IMR-90 (cell line): ENCODE measurements around the gene CXCL16.

ENCODE experiments used
- MAZ ChIP-seq: IDR thresholded peaks from 2 replicates; pipeline ENCODE4 v1.6.1; 2012; ENCODE audit warnings: low read depth, mild to moderate bottlenecking, low read length, improper control_type of control experiment, moderate library complexity, borderline replicate concordance
- TF ChIP-seq, protein P1 (sequence below): conservative IDR thresholded peaks from 2 replicates; pipeline ENCODE4 v1.5.1; 2012; ENCODE audit warnings: mild to moderate bottlenecking, low read depth, low read length, improper control_type of control experiment
- TF ChIP-seq, protein P2 (sequence below): fragments of 150-350 bp; IDR thresholded peaks from 2 replicates; pipeline ENCODE4 v1.6.1; 2016; ENCODE audit warnings: low read depth, mild to moderate bottlenecking, low read length, moderate library complexity, borderline replicate concordance

DNA sequence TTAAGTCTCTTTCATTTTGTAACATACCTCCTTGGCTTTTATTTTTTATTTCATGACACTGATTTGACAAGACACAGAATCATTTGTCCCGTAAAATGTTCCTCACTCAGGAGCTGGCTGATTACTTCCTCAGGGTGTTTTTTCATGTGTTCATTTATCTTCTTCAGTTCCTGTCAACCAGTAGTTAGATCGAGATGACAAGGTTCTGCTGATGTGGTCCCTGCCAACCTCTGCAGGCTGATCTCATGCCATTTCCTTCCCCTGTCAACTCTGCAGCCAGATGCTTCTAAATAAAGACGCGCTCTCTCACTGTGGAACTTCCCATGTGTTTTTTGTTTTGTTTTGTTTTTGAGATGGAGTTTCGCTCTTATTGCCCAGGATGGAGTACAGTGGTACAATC, 8.1 kb upstream of the CXCL16 start:
- TF ChIP-seq, protein P1, sequence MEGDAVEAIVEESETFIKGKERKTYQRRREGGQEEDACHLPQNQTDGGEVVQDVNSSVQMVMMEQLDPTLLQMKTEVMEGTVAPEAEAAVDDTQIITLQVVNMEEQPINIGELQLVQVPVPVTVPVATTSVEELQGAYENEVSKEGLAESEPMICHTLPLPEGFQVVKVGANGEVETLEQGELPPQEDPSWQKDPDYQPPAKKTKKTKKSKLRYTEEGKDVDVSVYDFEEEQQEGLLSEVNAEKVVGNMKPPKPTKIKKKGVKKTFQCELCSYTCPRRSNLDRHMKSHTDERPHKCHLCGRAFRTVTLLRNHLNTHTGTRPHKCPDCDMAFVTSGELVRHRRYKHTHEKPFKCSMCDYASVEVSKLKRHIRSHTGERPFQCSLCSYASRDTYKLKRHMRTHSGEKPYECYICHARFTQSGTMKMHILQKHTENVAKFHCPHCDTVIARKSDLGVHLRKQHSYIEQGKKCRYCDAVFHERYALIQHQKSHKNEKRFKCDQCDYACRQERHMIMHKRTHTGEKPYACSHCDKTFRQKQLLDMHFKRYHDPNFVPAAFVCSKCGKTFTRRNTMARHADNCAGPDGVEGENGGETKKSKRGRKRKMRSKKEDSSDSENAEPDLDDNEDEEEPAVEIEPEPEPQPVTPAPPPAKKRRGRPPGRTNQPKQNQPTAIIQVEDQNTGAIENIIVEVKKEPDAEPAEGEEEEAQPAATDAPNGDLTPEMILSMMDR = no peak
- TF ChIP-seq MAZ = no peak
- TF ChIP-seq, protein P2, sequence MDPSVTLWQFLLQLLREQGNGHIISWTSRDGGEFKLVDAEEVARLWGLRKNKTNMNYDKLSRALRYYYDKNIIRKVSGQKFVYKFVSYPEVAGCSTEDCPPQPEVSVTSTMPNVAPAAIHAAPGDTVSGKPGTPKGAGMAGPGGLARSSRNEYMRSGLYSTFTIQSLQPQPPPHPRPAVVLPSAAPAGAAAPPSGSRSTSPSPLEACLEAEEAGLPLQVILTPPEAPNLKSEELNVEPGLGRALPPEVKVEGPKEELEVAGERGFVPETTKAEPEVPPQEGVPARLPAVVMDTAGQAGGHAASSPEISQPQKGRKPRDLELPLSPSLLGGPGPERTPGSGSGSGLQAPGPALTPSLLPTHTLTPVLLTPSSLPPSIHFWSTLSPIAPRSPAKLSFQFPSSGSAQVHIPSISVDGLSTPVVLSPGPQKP = no peak
